ENCODE results near the gene C1orf21. TPM values are rescaled to one million over a fixed set of nuclear protein-coding genes. Genes with fewer than 3 reads are reported as not detected.

The C1orf21 gene
- total RNA-seq, 2 experiments from 2014 or later: 4.6 to 5.1 TPM

DNA sequence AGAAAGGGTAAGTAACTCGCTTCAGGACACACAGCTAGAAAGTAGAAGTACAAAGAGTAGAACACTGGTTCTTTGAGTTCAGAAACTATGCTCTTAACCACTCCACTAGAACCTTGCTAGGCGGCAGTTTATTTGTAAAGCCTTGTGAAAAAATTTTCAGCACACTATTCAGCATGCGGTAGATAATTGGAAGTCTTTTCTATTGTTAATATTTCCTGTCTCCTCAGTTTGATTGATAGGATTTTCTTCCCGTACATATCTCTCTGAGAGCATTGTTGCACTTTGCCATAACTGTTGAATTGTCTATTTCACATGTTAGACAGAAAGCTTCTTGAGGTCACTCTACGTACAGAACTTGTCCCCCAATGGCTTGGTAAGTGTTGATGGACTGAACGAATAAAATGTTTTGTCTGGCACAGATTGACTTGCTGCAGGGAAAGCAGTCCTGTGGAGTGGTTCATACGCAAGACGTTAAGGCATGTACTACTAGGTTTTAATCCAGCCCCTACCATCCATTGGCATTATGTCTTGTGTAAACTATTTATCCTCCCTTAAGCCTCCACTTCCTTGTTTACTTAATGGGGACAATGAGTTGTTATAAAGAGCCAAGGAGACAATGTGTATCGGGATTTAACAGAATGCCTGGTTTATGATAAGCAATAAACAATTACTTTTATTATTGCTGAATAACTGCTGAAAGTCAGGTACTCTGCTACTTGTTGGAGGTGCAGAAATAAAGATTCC is 35.8 kb downstream of the C1orf21 start:
- ChIA-PET POLR2A (no interaction called here), CTCF (no interaction called here)
- Mint-ChIP-seq H3K36me3 (ENCODE audit: low read depth) (no peaks in the 10 kb centered on the region), H3K27ac (no peak overlapping the region), H3K4me1 (ENCODE audit: low read depth) (no peaks in the 10 kb centered on the region), H3K4me3 (no peak overlapping the region), H3K27me3 (ENCODE audit: low read depth) (peaks cover 4% of the 10 kb centered on the region), H3K9me3 (ENCODE audit: insufficient read depth) (no peaks in the 10 kb centered on the region)
- ATAC-seq: no peak
- DNase-seq: no peak

DNA sequence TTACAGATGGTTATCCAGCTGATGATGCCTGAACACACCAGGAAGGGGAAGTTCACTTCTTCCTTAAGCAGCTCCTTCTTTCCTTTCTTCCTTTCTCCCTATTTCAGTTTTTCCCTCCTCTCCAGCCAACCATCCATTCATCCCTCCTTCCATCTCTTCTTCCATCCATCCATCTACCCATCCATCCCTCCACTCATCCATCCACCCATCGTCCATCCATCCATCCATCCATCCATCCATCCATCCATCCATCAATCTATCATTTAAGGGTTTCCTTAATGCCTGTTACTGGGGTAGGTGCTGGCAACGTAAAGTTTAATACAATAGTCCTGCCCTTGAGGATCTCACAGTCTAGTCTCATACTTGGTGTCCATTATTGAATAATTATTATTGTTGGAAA is 36.8 kb downstream of the C1orf21 start:
- ChIA-PET POLR2A (no interaction called here), CTCF (no interaction called here)
- H3K9me3 Mint-ChIP-seq (ENCODE audit: insufficient read depth): no peaks in the 10 kb centered on the region
- ATAC-seq (no peak), DNase-seq (no peak)
- no peak overlapping the region for H3K4me3 Mint-ChIP-seq
- no peak overlapping the region for H3K27ac Mint-ChIP-seq
- H3K36me3 Mint-ChIP-seq (ENCODE audit: low read depth): no peaks in the 10 kb centered on the region
- H3K4me1 Mint-ChIP-seq (ENCODE audit: low read depth): no peaks in the 10 kb centered on the region
- H3K27me3 Mint-ChIP-seq (ENCODE audit: low read depth): peaks cover 2% of the 10 kb centered on the region

- Mint-ChIP-seq H3K27ac (no peak overlapping the region), H3K4me1 (ENCODE audit: low read depth) (no peaks in the 10 kb centered on the region)
- CTCF ChIA-PET: no interaction called here
Observed at GRCh38 chr1:184424157-184424556, 37.3 kb downstream of the C1orf21 start.

DNA sequence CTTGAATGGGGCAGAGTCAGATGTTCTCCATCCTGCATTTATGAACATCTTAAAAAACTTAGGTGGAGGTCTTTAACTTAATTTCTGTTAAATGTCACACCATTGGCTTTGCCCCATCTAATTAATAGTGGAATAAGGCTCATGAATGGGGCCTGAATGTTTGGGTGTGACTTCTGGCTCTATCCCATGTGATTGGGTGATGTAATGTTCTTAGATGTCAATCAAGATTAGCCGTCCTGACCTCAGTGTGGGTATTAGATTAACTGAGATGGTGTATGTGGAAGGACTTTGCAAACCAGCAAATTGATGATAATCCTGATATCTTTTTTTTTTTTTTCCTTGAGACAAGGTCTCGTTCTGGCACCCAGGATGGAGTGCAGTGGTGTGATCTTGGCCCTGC is 38.1 kb downstream of the C1orf21 start:
- H3K4me1 Mint-ChIP-seq (ENCODE audit: low read depth): no peaks in the 10 kb centered on the region
- CTCF ChIA-PET: no interaction called here
- H3K27ac Mint-ChIP-seq: no peak overlapping the region
- no peaks in the 10 kb centered on the region for H3K36me3 Mint-ChIP-seq (ENCODE audit: low read depth)
- no peak overlapping the region for H3K4me3 Mint-ChIP-seq
- POLR2A ChIA-PET: no interaction called here
- no peaks in the 10 kb centered on the region for H3K9me3 Mint-ChIP-seq (ENCODE audit: insufficient read depth)
- DNase-seq (no peak), ATAC-seq (no peak)
- peaks cover 2% of the 10 kb centered on the region for H3K27me3 Mint-ChIP-seq (ENCODE audit: low read depth)

More at GRCh38 chr1:184424157-184424556, 37.3 kb downstream of the C1orf21 start:
- Mint-ChIP-seq H3K4me3 (no peak overlapping the region), H3K27me3 (ENCODE audit: low read depth) (peaks cover 2% of the 10 kb centered on the region), H3K9me3 (ENCODE audit: insufficient read depth) (no peaks in the 10 kb centered on the region), H3K36me3 (ENCODE audit: low read depth) (no peaks in the 10 kb centered on the region)
- DNase-seq: no peak
- POLR2A ChIA-PET: no interaction called here
- ATAC-seq: no peak

DNA sequence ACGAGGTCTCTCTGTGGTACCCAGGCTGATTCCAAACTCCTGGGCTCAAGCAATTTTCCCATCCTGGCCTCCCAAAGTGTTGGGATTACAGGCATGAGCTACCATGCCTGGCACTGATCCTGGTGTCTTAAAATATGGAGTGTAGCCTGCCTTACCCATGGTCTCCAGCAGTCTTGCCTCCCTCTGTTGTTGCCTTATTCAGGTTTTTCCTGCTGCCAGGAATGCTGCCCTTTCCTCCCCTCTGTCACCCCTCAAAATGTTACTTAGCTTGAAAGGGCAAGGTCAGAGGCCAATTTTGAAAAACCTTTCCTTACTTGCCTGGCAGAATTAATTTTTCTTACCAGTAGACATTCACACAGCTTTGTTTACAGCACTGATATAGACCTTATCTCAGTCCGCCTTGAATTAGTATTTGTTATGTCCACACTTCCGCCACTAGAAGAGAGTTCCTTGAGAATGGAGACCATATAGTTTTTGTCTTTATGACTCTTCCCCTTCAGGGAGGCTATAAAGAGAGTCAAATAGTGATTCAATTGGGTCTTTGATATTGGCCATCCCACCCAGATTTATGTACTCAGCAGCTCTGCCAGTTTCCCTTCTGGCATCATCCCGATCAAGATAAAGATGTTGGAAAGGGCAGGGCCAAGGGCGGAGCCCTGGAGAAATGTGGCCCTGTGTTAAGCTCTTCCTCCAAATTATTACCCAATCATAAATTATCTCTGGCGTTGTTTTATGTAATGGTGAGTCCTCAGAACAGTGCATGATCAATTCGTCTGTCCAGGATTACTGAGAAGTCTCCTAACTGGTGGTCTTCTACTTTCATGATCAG is 38.8 kb downstream of the C1orf21 start:
- Mint-ChIP-seq H3K36me3 (ENCODE audit: low read depth) (no peaks in the 10 kb centered on the region), H3K4me1 (ENCODE audit: low read depth) (no peaks in the 10 kb centered on the region), H3K9me3 (ENCODE audit: insufficient read depth) (no peaks in the 10 kb centered on the region), H3K27me3 (ENCODE audit: low read depth) (peaks cover 2% of the 10 kb centered on the region), H3K27ac (no peak overlapping the region), H3K4me3 (no peak overlapping the region)
- no peak for DNase-seq
- CTCF ChIA-PET: no interaction called here
- POLR2A ChIA-PET: no interaction called here
- no peak for ATAC-seq

DNA sequence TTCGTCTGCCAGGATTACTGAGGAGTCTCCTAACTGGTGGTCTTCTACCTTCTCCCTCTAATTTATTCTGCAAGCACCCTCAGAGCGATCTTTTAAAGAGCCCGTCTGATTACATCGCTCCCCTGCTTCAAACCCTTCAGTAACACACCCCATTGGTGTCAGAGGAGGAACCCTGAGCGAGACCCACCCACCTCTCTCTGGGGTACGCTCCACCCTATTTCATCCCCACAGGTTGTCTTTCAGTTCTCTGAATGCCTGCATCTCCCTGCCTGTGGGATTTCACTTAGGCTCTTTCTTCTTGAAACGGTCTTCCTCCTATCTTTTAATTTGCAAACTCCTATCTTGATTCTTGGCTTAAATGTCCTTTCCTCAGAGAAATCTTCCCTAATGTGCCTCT is 39.4 kb downstream of the C1orf21 start:
- H3K36me3 Mint-ChIP-seq (ENCODE audit: low read depth): no peaks in the 10 kb centered on the region
- H3K4me1 Mint-ChIP-seq (ENCODE audit: low read depth): no peaks in the 10 kb centered on the region
- POLR2A ChIA-PET: no interaction called here
- ATAC-seq: no peak
- H3K9me3 Mint-ChIP-seq (ENCODE audit: insufficient read depth): no peaks in the 10 kb centered on the region
- CTCF ChIA-PET: no interaction called here
- no peak overlapping the region for H3K27ac Mint-ChIP-seq
- H3K27me3 Mint-ChIP-seq (ENCODE audit: low read depth): peaks cover 2% of the 10 kb centered on the region
- no peak for DNase-seq
- no peak overlapping the region for H3K4me3 Mint-ChIP-seq

DNA sequence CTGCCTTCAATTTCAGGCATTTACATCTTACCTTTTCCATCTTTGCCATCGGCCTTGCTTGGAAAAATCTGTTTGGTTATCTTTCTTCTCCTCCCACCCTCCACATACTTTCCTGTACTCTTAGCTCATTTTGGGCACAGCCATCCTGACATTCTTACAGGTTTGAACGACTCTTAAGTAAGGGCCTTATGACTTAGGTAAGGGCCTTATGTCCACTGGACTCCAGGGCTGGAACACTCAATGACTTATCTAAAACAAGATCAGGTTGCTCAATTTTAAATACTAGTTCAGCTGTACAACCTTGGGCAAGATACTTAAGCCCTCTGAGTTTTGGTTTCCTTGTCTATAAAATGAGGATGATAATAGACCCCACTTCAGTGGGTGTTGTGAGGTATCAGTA is 40.9 kb downstream of the C1orf21 start:
- H3K4me3 Mint-ChIP-seq: no peak overlapping the region
- H3K27ac Mint-ChIP-seq: no peak overlapping the region
- CTCF ChIA-PET: no interaction called here

GRCh38 chr1:184428604-184429003 is 41.8 kb downstream of the C1orf21 start:
- Mint-ChIP-seq H3K9me3 (ENCODE audit: insufficient read depth) (no peaks in the 10 kb centered on the region), H3K27ac (no peak overlapping the region), H3K4me3 (no peak overlapping the region), H3K4me1 (ENCODE audit: low read depth) (no peaks in the 10 kb centered on the region), H3K27me3 (ENCODE audit: low read depth) (peaks cover 1% of the 10 kb centered on the region), H3K36me3 (ENCODE audit: low read depth) (no peaks in the 10 kb centered on the region)
- CTCF ChIA-PET: no interaction called here
- ATAC-seq (no peak), DNase-seq (no peak)
- POLR2A ChIA-PET: no interaction called here

More for the DNA sequence above, 40.9 kb downstream of the C1orf21 start:
- no peaks in the 10 kb centered on the region for H3K9me3 Mint-ChIP-seq (ENCODE audit: insufficient read depth)
- no peak for DNase-seq
- H3K27me3 Mint-ChIP-seq (ENCODE audit: low read depth): peaks cover 2% of the 10 kb centered on the region
- ATAC-seq: no peak
- no peaks in the 10 kb centered on the region for H3K4me1 Mint-ChIP-seq (ENCODE audit: low read depth)
- POLR2A ChIA-PET: no interaction called here
- H3K36me3 Mint-ChIP-seq (ENCODE audit: low read depth): no peaks in the 10 kb centered on the region

DNA sequence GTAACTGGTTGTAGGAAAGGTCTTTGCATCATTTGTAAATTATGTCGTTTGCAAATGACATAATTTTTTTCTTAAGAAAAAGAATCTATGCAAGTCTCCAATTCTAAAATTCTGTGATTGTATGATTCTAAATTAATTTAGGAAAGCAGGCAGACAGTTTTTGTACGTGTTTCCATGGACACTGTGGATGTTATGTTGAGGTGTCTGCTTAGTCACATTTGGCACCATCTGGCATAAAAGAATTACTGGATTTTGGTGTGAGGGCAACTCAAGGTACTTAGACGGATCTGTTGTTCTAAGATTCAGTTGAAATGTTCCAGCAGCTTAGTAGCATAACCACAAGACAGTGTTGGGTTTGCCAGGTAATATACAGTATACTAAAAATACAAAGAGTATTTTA is 42.5 kb downstream of the C1orf21 start:
- no peak overlapping the region for H3K27ac Mint-ChIP-seq
- ChIA-PET CTCF (no interaction called here), POLR2A (no interaction called here)
- no peak for DNase-seq
- no peaks in the 10 kb centered on the region for H3K36me3 Mint-ChIP-seq (ENCODE audit: low read depth)
- no peak overlapping the region for H3K4me3 Mint-ChIP-seq
- no peaks in the 10 kb centered on the region for H3K4me1 Mint-ChIP-seq (ENCODE audit: low read depth)
- ATAC-seq: no peak
- H3K27me3 Mint-ChIP-seq (ENCODE audit: low read depth): no peaks in the 10 kb centered on the region
- H3K9me3 Mint-ChIP-seq (ENCODE audit: insufficient read depth): no peaks in the 10 kb centered on the region

GRCh38 chr1:184433956-184434502 is 47.2 kb downstream of the C1orf21 start:
- Mint-ChIP-seq H3K9me3 (ENCODE audit: insufficient read depth) (no peaks in the 10 kb centered on the region), H3K36me3 (ENCODE audit: low read depth) (no peaks in the 10 kb centered on the region), H3K27ac (no peak overlapping the region), H3K4me1 (ENCODE audit: low read depth) (no peaks in the 10 kb centered on the region), H3K4me3 (no peak overlapping the region), H3K27me3 (ENCODE audit: low read depth) (no peaks in the 10 kb centered on the region)
- DNase-seq (no peak), ATAC-seq (no peak)
- ChIA-PET CTCF (no interaction called here), POLR2A (no interaction called here)

DNA sequence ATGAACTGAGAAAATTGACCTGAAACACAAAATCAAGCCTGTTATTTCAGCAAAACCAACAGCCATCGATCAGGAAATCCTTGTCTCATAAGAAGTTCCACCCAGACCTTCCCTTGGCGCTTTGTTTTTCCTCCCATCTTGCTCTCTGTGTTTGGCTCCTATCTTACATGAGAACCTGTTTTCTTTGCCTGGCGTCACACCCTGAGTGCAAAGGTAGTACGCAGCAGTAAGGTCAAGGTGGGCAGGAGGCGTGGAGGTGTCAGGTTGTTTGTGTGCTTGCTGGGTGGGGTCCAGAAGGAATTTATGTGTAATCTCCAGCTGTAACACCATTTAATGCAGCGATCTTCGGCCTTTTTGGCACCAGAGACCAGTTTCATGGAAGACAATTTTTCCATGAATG is 50.5 kb downstream of the C1orf21 start:
- no peak overlapping the region for H3K4me3 Mint-ChIP-seq
- H3K27ac Mint-ChIP-seq: no peak overlapping the region
- H3K9me3 Mint-ChIP-seq (ENCODE audit: insufficient read depth): no peaks in the 10 kb centered on the region
- H3K36me3 Mint-ChIP-seq (ENCODE audit: low read depth): no peaks in the 10 kb centered on the region
- H3K27me3 Mint-ChIP-seq (ENCODE audit: low read depth): no peaks in the 10 kb centered on the region
- ChIA-PET POLR2A (no interaction called here), CTCF (no interaction called here)
- DNase-seq (no peak), ATAC-seq (no peak)
- no peaks in the 10 kb centered on the region for H3K4me1 Mint-ChIP-seq (ENCODE audit: low read depth)

DNA sequence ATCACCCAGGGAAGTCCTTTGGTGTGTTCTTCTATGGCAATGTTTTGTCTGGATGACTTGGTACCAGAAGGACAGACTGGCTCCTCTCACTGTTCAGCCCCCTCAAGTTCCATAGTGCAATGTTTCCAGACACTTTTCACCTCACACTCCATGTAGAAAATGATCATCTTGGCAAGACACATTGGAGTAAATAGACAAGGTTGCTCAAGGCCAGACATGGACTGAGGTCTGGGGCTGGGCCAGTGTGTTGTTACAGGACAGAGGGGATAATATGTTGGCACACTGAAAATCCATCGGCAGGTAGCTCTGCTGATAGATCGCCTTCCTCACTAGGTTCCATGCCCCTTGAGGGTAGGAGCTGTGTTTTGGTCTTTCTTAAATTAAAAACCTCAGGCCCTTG is 51.5 kb downstream of the C1orf21 start:
- H3K27me3 Mint-ChIP-seq (ENCODE audit: low read depth): no peaks in the 10 kb centered on the region
- POLR2A ChIA-PET: interaction anchor here (0.6 kb wide), 1 partner anchor 21 kb away, joined by 3 read pairs; no protein-coding TSS in a partner anchor
- no peaks in the 10 kb centered on the region for H3K36me3 Mint-ChIP-seq (ENCODE audit: low read depth)
- no peak overlapping the region for H3K27ac Mint-ChIP-seq
- DNase-seq (no peak), ATAC-seq (no peak)
- no peak overlapping the region for H3K4me3 Mint-ChIP-seq
- CTCF ChIA-PET: no interaction called here
- no peaks in the 10 kb centered on the region for H3K9me3 Mint-ChIP-seq (ENCODE audit: insufficient read depth)
- H3K4me1 Mint-ChIP-seq (ENCODE audit: low read depth): no peaks in the 10 kb centered on the region
